ENCODE data around the gene HEATR1. TPM values are rescaled to one million over a fixed set of nuclear protein-coding genes. Genes with fewer than 3 reads are reported as not detected.

Gene HEATR1
- total RNA-seq, 2 donors from 2014 or later: 15.3 to 26.6 TPM

- no peak overlapping the region for H3K4me3 ChIP-seq
- no peaks in the 10 kb centered on the region for H3K9me3 ChIP-seq
- H3K27ac ChIP-seq: no peak overlapping the region
- TF ChIP-seq CTCF (IDR thresholded peaks at IDR 0.05): no peak
- DNase-seq: no peak
- H3K27me3 ChIP-seq: no peaks in the 10 kb centered on the region
- H3K4me1 ChIP-seq: no peaks in the 10 kb centered on the region
- H3K36me3 ChIP-seq: no peaks in the 10 kb centered on the region
- H3K9ac ChIP-seq (ENCODE audit: low read depth in 2 of 2, low read length in 2 of 2): no peak overlapping the region
- intact Hi-C loops (cut with DNase I): no loop called here
These were observed 89.4 kb downstream of the HEATR1 start for GRCh38 chr1:236514703-236515442.

GRCh38 chr1:236511735-236512418 lies 92.4 kb downstream of the HEATR1 start:
- Histone ChIP-seq H3K36me3 (no peaks in the 10 kb centered on the region), H3K9ac (ENCODE audit: low read depth in 2 of 2, low read length in 2 of 2) (no peak overlapping the region), H3K4me1 (no peaks in the 10 kb centered on the region), H3K4me3 (no peak overlapping the region), H3K9me3 (no peaks in the 10 kb centered on the region), H3K27ac (no peak overlapping the region), H3K27me3 (no peaks in the 10 kb centered on the region)
- intact Hi-C loops (cut with DNase I): no loop called here
- TF ChIP-seq CTCF (IDR thresholded peaks at IDR 0.05): no peak
- no peak for DNase-seq

- H3K27me3 ChIP-seq: no peaks in the 10 kb centered on the region
- H3K4me1 ChIP-seq: no peaks in the 10 kb centered on the region
- no peak overlapping the region for H3K27ac ChIP-seq
- peak; percentile 53 for DNase-seq
- no peaks in the 10 kb centered on the region for H3K36me3 ChIP-seq
- no peak overlapping the region for H3K9ac ChIP-seq (ENCODE audit: low read depth in 2 of 2, low read length in 2 of 2)
- H3K4me3 ChIP-seq: no peak overlapping the region
- no peak for TF ChIP-seq CTCF (IDR thresholded peaks at IDR 0.05)
- H3K9me3 ChIP-seq: no peaks in the 10 kb centered on the region
- intact Hi-C loops (cut with DNase I): no loop called here
These were observed 94.5 kb downstream of the HEATR1 start for GRCh38 chr1:236509647-236510401.

- no peak for TF ChIP-seq CTCF (IDR thresholded peaks at IDR 0.05)
- Histone ChIP-seq H3K4me3 (no peak overlapping the region), H3K4me1 (no peaks in the 10 kb centered on the region), H3K36me3 (no peaks in the 10 kb centered on the region), H3K27ac (no peak overlapping the region), H3K27me3 (no peaks in the 10 kb centered on the region), H3K9ac (ENCODE audit: low read depth in 2 of 2, low read length in 2 of 2) (no peak overlapping the region), H3K9me3 (no peaks in the 10 kb centered on the region)
- DNase-seq: no peak
- intact Hi-C loops (cut with DNase I): no loop called here
These were observed 95.1 kb downstream of the HEATR1 start for GRCh38 chr1:236509203-236509602.

- Histone ChIP-seq H3K27me3 (no peaks in the 10 kb centered on the region), H3K4me1 (no peaks in the 10 kb centered on the region), H3K36me3 (no peaks in the 10 kb centered on the region), H3K9ac (ENCODE audit: low read depth in 2 of 2, low read length in 2 of 2) (no peak overlapping the region), H3K27ac (no peak overlapping the region), H3K4me3 (no peak overlapping the region), H3K9me3 (no peaks in the 10 kb centered on the region)
- no peak for TF ChIP-seq CTCF (IDR thresholded peaks at IDR 0.05)
- intact Hi-C loops (cut with DNase I): no loop called here
- DNase-seq: no peak
These were observed 95.7 kb downstream of the HEATR1 start for GRCh38 chr1:236508593-236509027.

Measured in colonic mucosa (tissue), 4 donors.